Left renal cortex interstitium (tissue), 4 donors: Measurements from ENCODE around the gene LCNL1. TPM values are rescaled to one million over a fixed set of nuclear protein-coding genes. Genes with fewer than 3 reads are reported as not detected.
A peak's percentile ranks its signal among the peaks of the same experiment; 100 is the strongest.
"Not testable (repeated sequence)": the region's sequence is repeated elsewhere in the genome, so short reads cannot be mapped to it uniquely, and the experiment has no call there.

Experiments used
- DNase-seq, 4 donors: peaks; one replicate each; pipeline ENCODE4 v3.0.0-alpha.2; 2013; ENCODE audit warnings: low read depth in 4 of 4, low spot score in 2 of 4, missing footprints in 1 of 4
- polyA plus RNA-seq, 4 donors: library from polyadenylated mRNA; unstranded; fragments of 120-200 nt; gene quantifications; one replicate each; pipeline ENCODE4 v1.2.1, GENCODE V29; 2013; ENCODE audit not compliant: insufficient read length in 4 of 4

LCNL1 gene
- polyA plus RNA-seq, 4 donors, result 0.08 to 0.41 (median 0.17) TPM; not detected in 1

DNA sequence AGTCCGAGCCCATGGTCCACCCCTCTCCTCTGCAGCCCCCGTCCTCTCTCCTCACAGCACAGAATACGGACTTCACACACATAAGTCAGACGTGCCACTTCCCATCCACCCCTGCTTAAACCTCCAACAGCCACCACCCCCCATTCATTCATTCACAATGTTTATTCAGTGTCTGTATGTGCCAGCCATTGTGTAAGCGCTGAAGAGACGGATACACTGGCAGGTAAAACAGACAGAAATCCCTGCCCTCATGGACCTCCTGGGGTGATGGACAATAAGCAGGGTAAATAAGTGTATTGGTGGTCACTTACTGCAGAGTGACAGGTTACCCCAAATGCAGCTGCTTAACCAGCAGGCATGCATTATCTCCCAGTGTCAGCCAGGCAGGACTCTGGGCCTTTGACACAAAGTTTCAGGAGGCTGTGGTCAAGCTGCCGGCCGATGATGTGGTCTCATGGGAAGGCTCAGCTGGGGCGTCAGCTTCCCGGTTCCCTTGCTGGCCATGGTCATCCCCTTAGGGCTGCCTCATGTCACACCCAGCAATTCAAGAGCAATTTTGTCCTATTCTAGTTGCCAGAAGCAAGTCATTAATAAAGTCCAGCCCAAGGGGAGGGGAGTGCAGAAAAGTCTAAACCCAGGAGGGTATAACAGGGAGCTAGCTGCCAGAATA, 7.6 kb downstream of the LCNL1 start:
- no peak for DNase-seq

DNA sequence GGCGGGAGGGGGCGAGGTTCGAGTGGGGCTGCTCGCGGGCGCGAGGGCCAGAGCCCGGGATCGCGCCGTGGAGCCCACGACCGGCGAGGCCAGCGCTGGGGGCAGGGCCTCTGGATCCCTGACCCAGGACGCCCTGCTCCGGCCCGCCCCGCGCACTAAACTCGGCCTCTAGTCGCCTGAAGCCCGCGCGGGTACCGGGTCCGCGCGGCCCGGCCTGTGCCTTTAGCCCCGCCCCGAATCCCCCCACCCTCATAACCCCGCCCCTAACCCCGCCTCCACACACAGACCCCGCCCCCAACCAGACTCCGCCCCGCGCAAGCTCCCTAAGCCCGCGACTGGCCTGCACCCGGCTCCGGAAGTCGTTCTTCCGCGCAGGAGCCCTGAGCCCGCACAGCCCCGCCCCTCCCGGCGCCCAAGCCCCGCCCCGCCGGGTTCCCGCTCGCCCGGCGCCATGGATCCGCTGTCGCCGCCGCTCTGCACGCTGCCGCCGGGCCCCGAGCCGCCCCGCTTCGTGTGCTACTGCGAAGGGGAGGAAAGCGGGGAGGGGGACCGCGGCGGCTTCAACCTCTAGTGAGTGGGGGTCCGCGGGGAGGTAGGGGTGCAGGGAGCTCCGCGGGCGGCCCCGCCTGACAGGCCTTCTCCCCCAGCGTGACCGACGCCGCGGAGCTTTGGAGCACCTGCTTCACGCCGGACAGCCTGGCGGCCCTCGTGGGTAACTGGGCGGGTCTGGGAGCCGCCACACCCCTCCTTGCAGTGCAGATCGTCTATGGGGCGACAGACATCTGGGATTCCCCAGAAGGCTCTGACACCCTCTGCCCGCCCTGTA, 9.4 kb downstream of the LCNL1 start, which contains the start of gene PAXX:
PAXX (plus strand) TSS at position 430 of the 826 bp plus-strand sequence; CDS start at position 452, 22 bp downstream.
- peak in 3 of 4 donors; percentile 55 to 70 (median 70) for DNase-seq

DNA sequence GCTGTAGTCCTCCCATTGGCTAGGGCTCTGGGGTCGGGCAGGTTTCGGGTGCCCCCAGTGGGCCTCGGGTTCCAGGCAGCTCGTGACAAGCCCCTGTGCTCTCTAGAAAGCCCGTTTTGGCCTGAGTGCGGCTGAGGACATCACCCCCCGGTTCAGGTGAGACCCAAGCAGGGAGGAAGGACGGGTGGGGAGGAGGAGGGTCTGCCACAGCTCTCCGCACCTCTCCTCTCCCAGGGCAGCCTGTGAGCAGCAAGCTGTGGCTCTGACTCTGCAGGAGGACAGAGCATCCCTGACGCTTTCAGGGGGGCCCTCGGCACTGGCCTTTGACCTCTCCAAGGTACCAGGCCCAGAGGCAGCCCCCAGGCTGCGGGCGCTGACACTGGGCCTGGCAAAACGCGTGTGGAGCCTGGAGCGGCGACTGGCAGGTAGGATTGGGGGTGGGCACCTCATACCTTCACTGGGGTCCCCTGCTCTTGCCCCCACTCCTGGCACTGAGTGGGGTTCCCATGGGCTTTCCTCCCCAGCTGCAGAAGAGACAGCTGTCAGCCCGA, 10.1 kb downstream of the LCNL1 start:
- DNase-seq, result no peak

DNA sequence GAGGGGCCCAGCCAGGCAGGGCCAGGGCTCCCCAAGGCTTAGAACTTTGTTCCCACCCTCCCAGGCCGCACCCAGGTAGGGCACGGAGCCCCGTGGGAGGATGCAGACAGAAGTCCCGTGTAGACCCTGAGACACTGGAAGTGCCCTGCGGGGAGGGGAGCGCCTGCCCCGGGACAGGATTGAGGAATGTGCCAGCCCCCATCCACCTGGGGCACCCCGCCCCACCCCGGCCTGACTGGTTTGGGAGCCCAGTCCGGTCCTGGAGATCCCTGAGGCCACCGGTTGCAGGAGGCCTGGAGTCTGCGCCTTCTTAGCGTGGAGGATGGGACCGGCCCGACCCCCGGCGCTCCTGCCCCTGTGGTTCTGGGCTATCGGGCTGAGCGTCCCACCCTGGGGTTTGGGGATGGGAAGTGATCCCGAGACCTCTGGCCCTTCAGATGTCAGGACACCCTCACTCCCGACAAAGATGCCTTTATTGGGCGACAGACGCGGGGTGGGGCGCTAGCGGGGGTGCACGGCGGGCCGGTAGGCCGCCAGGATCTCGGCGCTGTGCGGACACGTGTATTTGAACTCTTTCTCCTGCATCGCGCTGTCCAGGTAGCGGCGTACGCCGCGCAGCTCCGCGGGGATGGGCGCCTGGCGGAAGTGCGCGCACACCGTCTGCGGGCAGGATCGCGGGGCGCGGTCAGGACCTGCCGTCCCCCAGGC, 11.5 kb downstream of the LCNL1 start:
- no peak for DNase-seq

DNA sequence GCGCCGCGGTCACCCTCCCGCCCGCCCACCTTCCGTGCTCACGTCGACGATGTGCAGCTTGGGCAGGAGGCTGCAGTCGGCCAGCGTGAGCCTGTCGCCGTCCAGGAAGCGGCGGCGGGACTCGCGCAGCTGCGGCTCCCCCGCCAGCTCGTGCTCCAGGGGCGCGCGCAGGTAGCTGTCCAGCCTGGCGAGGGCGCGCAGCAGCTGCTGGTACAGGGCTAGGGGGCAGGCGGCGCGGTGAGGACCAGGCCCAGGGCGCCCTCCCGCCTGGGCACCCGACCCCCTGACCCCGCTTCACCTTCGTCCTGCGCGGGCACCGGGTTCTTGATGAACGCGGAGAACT, 12.1 kb downstream of the LCNL1 start:
- no peak for DNase-seq

DNA sequence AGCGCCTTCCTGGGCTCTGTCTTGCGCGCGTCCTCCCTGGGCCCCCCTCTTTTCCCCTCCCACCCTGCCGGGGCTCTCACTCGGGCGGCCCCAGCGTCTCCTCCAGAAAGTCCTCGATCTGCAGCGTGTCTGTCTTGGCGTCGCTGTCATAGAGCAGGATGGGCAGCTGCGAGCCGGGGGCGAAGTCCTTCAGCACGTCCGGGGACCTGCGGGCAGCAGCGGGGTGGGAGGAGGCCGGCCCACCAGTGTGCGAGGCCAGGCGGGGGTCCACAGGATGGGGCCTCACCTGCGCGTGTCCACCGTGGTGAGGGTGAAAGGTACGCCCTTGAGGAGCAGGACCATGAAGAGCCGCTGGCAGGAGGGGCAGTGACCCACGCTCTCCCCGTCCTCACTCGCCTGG, 12.6 kb downstream of the LCNL1 start:
- DNase-seq, result no peak

DNA sequence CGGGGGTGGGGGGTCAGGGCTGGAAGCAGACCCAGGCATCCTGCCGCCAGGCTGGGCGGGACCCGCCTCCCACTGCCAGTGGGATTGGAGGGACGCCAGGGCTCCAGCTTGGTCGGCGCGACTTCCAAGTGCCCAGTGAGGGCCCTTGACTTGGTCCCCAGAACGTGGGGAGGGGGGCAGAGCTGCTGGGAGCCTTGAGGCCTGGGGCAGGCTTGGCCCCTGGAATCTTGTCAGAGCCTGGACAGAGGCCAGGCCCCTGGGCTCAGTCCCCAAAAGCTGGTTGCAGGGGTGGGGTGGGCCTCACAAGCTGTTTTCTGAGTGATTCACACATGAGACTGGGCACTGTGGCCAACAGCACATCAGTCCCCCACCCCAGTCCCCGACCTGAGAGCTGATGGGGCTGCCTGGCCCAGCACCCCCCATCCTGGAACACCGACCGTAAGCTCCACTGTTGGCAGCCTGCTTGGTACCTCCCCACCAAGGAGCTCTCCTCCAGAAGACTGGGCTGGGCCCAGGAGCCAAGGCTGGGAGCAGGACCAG, 13.0 kb downstream of the LCNL1 start:
- DNase-seq, result no peak

DNA sequence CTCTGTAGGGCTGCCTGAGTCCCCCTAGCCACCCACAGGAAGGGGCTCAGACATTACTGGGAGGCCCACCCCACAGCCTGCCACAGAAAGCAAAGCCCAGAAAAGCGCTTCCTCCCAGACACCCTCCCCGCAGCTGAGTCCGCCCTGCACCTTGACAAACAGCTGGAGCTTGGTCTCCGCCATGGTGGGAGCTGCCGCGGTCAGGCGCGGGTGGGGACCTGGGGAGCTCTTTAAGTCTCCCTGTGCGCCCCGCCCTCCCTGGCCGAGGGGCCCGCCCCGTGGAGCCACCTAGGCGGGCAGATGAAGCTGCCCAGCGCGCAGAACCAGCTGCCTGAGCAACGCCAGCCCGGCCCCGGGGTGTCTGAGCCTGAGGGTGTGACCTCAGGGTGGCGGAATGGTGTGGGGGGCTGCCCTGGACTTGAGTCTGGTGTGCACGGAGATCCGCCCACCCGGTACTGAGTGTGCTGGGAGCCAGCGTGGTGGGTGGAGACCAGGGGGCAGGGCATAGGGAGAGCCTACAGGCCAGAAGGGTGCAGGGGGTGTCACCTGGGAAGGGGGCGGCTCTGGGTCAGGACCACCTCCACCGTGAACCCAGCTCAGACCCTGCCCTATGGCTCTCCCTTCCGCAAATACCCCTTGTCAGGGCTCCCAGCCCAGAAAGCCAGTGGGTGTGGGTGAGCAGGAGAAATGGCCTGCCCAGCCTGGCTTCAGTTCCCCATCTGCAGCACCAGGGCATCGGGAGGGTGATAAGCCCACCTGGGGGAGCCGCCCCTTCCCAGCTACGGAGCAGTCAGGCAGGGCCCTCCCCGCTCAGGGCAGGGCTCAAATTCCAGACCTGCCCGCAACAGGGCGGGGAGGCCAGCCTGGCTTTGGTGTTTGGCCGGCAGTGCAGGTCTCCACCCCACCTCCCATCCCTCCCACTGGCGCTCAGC, 13.8 kb downstream of the LCNL1 start, which contains the start of gene CLIC3:
CLIC3 (minus strand) TSS at position 208 of the 932 bp plus-strand sequence; CDS start at position 183, 25 bp downstream.
- DNase-seq, result no peak

DNA sequence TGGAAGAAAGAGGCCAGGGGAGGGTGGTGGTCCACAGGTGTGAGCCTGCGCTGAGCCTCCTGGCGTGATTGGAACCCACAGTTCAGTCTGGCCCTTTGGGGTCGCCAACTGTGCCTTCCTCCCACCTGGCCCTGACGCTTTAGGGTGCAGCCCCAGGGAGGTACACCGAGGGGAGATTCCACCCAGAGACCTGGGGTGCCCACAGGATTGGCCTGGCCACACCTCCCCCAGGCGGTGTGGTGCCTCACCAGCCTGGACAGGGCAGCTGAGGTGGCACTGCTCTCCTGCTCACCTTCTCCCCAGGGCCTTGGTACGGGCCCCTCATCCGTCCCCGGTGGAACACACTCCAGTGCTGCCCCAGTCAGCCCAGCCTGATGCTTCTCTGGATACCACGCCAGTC, 14.6 kb downstream of the LCNL1 start:
- no peak for DNase-seq

DNA sequence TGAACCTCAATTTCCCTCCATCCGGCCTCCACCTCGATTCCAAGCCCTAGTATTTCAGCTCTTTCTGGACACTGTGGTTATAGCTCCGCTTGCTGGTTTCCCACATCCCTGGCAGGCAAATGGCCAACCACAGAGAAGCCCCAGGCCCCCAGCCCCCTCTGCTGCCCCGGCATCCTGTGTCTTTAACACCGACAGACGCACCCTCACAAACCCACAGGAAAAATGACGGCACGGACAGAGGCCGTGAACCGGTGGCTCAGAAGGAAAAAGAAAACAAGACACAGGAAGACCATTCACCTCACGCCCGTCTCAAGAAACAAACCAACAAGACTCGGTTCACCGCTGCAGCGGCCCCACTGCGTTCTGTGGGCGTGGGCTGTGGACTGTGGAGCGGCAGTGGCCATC, 15.0 kb downstream of the LCNL1 start:
- no peak for DNase-seq

DNA sequence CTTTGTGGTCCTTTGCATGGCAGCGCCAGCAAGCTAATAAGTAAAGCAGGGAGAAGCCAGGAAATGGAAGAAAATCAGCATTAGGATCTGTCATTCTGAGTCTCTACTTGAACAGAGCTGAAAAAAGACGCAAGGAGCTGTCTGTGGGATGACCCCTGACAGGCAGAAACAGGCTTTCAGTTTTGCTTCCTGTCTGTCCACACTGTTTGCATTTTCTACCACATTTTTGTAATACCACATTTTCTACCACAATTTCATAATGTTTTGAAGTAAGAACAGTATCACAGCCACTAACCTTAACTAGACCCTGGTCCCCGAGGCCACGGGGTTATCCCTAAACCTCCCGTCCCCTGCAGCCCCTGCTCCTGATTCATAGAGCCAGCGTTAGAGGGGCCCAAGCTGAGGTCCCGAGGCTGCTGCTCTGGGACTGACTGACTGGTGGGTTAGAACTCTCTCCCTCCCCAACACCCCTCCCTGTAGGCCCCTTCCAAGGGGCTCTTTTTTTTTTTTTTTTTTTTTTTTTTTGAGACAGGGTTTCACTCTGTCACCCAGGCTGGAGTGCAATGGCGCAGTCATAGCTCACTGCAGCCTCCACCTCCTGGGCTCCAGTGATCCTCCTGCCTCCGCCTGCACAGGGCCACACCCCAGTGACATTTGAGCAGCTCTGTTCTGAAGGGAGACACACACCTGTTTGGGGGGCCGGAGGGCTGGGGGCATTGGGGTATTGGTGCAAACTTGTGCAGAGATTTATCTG, 17.6 kb downstream of the LCNL1 start:
- no peak for DNase-seq

DNA sequence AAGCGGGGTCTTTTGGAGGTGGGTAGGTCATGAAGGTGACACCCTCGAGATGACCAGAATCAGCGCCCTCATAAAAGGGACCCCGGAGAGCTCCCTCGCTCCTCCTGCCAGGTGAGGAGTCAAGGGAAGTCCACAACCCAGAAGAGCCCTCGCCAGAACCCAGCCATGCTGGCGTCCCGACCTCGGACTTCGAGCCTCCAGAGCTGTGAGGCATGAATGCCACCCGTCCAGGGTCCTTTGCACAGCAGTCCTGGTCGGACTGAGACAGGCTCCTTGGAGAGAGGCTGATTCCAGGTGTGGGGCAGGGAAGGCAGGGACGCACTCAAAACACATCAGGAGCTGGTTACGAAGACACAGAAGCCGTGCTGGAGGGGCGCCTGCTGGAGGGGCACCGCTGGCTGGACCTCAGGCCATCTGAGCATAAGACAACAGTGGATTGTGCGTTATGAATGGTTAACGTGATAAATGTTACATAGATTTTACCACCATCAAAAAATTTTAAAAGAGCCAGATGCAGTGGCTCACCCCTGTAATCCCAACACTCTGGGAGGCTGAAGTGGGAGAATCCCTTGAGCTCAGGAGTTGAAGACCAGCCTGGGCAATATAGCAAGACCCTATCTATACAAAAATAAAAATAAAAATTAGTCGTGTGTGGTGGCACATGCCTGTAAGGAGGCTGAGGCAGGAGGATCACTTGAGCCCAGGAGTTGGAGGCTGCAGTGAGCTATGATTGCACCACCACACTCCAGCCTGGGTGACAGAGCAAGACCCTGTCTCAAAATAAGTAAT, 19.3 kb downstream of the LCNL1 start:
- DNase-seq, result no peak

DNA sequence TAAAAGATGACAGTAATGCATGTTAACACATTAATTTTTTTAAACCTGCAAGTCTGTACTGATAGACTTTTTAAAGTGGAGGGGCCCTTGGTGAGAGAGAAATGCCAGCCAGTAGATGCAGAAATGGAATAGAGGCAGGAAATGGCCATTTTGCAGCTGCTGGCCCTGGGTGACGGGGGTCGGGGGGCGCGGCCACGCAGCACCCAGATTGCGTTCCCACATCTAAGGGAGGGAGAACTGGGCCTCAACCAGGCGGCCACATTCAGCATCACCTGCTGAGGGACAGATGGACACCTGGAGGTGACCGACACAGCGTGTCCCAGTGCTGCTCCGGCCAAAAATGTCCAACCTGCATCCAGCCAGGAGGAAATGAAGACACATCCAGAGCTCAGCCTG, 19.9 kb downstream of the LCNL1 start:
- DNase-seq, result no peak

DNA sequence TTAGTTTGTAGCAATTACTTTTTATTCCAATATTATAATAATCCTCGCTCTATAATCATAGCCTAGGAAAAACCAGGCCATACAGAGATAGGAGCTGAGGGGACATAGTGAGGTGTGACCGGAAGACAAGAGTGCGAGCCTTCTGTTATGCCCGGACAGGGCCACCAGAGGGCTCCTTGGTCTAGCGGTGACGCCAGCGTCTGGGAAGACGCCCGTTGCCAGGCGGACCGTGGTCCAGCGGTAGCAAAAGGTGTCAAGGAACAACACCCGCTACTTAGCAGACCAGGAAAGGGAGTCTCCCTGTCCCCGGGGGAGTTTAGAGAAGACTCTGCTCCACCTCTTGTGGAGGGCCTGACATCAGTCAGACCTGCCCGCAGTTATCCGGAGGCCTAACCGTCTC, 21.5 kb downstream of the LCNL1 start:
- not testable (repeated sequence) for DNase-seq

DNA sequence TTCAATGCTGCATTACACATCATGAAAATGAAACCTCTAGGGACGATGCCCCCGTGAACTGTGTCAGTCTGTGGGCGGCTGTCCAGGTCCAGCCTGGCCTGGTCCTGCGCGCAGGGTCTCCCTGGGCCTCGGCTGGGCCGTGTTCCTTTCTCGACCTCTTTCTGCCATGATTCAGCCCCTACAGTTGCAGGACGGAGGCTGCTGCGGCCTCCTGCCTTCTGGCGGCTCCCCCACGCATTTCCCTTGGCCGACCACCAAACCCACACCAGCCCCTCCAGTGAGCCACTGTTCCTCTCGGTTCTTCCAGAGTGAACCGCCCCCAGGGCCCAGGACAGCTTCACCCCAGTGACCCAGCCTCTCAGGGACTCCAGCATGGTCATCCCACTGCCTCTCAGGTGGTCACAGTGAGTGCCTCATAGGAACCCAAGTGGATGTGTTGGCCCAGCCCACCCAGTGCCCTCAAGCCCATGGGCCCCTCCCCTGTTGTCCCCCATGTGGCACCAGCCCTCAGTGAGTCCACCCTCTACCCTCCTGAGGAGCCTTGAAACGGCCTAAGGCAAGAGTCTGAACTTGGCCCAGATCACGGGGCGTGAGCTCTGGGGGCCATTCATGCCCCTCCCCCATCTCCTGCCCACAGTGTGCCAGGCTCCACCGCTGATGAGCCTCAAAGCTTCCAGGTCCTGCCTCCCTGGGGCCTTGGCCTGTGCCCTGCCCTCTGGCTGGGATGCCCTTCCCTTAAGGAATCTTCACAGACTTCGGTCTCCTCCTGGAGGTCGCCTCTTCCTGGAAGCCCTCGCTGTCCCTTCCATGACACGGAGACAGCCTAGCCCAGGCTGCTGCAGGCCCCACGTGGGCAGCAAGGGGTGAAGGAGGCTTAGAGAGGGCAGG, 23.6 kb downstream of the LCNL1 start:
- DNase-seq, result no peak

DNA sequence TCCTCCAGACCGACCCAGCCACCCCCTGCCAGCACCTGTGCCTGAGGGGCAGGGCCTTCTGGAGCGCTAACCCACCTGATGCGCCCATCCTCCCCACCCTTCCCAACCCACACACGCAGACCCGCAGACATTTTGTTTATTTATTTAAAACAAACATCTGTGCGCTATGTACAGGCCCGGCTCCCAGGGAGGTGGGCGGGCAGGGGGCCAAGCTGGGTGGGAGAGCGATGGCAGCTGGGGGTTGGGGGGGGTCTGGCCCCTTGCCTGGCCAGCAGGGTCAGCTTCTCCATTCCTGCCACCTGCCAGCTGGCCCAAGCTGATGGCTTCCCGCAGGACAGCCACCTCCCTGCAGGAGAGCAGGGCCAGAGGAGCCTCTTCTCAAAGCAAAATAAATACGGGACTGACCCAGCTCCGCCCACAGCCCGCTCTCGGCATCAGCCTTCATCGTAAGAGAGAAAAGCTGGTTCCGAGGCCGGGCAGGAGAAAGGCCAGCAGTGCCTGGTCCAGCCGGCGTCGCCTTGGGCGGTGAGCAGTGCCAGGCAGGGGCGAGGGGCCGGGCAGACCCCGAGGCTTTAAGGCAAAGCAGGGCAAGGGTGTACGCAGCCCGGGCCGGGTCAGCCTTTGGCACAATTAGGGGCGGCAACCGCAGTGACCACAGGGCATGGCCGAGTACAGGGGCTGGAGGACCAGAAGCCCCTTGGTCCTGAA, 24.5 kb downstream of the LCNL1 start:
- no peak for DNase-seq
